IPS-NIHi7 (cell line): ENCODE results near the gene SGIP1.
"Not testable (repeated sequence)": the region's sequence is repeated elsewhere in the genome, so short reads cannot be mapped to it uniquely, and the experiment has no call there.

Experiments
- DNase-seq: peaks from one replicate; pipeline ENCODE4 v3.0.0; 2012; ENCODE audit warnings: mixed read lengths; ENCODE audit errors: extremely low spot score

The SGIP1 gene

GRCh38 chr1:66729523-66729922 is 195.6 kb downstream of the SGIP1 start:
- DNase-seq: no peak

GRCh38 chr1:66730462-66730861 is 196.5 kb downstream of the SGIP1 start:
- DNase-seq: peak; percentile 10

- DNase-seq: no peak
Observed at GRCh38 chr1:66731170-66731865, 197.4 kb downstream of the SGIP1 start.

GRCh38 chr1:66732407-66733166 is 198.6 kb downstream of the SGIP1 start:
- DNase-seq: no peak

- no peak for DNase-seq
Observed at GRCh38 chr1:66733348-66734017, 199.5 kb downstream of the SGIP1 start.

GRCh38 chr1:66734531-66734930 is 200.6 kb downstream of the SGIP1 start:
- not testable (repeated sequence) for DNase-seq

- no peak for DNase-seq
Observed at GRCh38 chr1:66737836-66738235, 203.9 kb downstream of the SGIP1 start.

- no peak for DNase-seq
Observed at GRCh38 chr1:66739401-66740157, 205.6 kb downstream of the SGIP1 start.

- no peak for DNase-seq
Observed at GRCh38 chr1:66745451-66745850, 211.5 kb downstream of the SGIP1 start.

GRCh38 chr1:66747501-66747900 is 213.5 kb downstream of the SGIP1 start:
- no peak for DNase-seq

- DNase-seq: no peak
Observed at GRCh38 chr1:66750577-66750976, 216.6 kb downstream of the SGIP1 start.

- no peak for DNase-seq
Observed at GRCh38 chr1:66751160-66751559, 217.2 kb downstream of the SGIP1 start.

- DNase-seq: peak; percentile 70
Observed at GRCh38 chr1:66752000-66752592, 218.1 kb downstream of the SGIP1 start, which contains the start of gene DYNLT5. Gene DYNLT5, plus strand, starts transcription at chr1:66752459. Its CDS starts 2,200 bp downstream, at chr1:66754659.

- DNase-seq: peak; percentile 25
Observed at GRCh38 chr1:66752671-66753371, 218.9 kb downstream of the SGIP1 start.

- no peak for DNase-seq
Observed at GRCh38 chr1:66757722-66758240, 223.8 kb downstream of the SGIP1 start.

- no peak for DNase-seq
Observed at GRCh38 chr1:66758241-66758755, 224.3 kb downstream of the SGIP1 start.

- DNase-seq: no peak
Observed at GRCh38 chr1:66760506-66760905, 226.6 kb downstream of the SGIP1 start.

- no peak for DNase-seq
Observed at GRCh38 chr1:66761221-66761620, 227.3 kb downstream of the SGIP1 start.

GRCh38 chr1:66764994-66765578 is 231.1 kb downstream of the SGIP1 start:
- DNase-seq: peak; percentile 31

GRCh38 chr1:66767626-66768025 is 233.7 kb downstream of the SGIP1 start:
- DNase-seq: no peak
